ENCODE results near the gene KHDRBS2. TPM values are rescaled to one million over a fixed set of nuclear protein-coding genes. Genes with fewer than 3 reads are reported as not detected.

Gene KHDRBS2
- total RNA-seq, 1 experiment from 2014 or later = 2.7 TPM

DNA sequence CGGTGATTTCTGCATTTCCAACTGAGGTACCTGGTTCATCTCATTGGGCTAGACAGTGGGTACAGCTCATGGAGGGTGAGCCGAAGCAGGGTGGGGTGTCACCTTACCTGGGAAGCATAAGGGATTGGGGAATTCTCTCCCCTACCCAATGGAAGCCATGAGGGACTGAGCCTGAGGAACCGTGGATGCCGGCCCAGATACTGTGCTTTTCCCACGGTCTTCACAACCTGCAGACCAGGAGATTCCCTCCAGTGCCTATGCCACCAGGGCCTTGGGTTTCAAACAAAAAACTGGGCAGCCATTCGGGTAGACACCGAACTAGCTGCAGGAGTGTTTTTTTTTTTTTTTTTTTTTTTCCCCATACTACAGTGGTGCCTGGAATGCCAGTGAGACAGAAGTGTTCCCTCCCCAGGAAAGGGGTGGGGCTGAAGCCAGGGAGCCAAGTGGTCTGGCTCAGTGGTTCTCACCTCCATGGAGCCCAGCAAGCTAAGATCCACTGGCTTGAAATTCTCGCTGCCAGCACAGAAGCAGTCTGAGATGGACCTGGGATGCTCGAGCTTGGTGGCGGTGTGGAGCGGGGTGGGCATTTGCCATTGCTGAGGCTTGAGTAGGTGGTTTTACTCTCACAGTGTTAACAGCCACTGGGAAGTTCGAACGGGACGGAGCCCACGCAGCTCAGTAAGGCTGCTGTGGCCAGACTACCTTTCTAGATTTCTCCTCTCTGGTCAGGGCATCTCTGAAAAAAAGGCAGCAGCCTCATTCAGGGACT lies 416.2 kb downstream of the KHDRBS2 start:
- Histone ChIP-seq H2BK120ac (ENCODE audit: low read depth, low read length, poor library complexity, severe bottlenecking) (no peak overlapping the region), H3K27ac (ENCODE audit: insufficient read length, low read depth, low read length) (no peak overlapping the region), H3K27me3 (ENCODE audit: insufficient read depth, low read length) (no peaks in the 10 kb centered on the region), H2BK12ac (ENCODE audit: insufficient read length, low read depth, low read length) (no peak overlapping the region), H4K20me1 (ENCODE audit: control insufficient read depth, insufficient read depth, insufficient read length) (no peaks in the 10 kb centered on the region), H3K9me3 (ENCODE audit: control insufficient read depth, low read depth, low read length) (no peaks in the 10 kb centered on the region), H3K56ac (ENCODE audit: insufficient read length, low read depth, low read length) (no peak overlapping the region), H3K79me1 (ENCODE audit: insufficient read depth, low read depth, low read length, poor library complexity, severe bottlenecking) (no peaks in the 10 kb centered on the region), H4K91ac (ENCODE audit: insufficient read length, low read depth, low read length) (no peak overlapping the region), H3K4me2 (ENCODE audit: insufficient read depth, insufficient read length, low read length) (no peak overlapping the region), H3T11ph (ENCODE audit: low read length) (no peak overlapping the region), H2AFZ (ENCODE audit: low read length) (no peak overlapping the region), H3K18ac (ENCODE audit: insufficient read length, low read depth, low read length) (no peak overlapping the region), H2BK15ac (ENCODE audit: low read depth, low read length) (no peak overlapping the region), H3K4me1 (ENCODE audit: insufficient read depth, low read length) (no peaks in the 10 kb centered on the region), H3K4ac (ENCODE audit: low read depth, low read length) (no peak overlapping the region), H4K5ac (ENCODE audit: insufficient read length, low read depth, low read length) (no peak overlapping the region), H2BK20ac (ENCODE audit: low read depth, low read length, poor library complexity, severe bottlenecking) (no peak overlapping the region), H2AK5ac (ENCODE audit: insufficient read length, low read length) (no peak overlapping the region), H3K14ac (ENCODE audit: insufficient read depth, low read length) (no peak overlapping the region), H3K9ac (ENCODE audit: extremely low read depth, insufficient read length, low read length) (no peak overlapping the region), H3K23ac (ENCODE audit: insufficient read length, low read depth, low read length) (no peak overlapping the region), H3K79me2 (ENCODE audit: insufficient read depth, low read length) (no peaks in the 10 kb centered on the region), H3K23me2 (ENCODE audit: insufficient read length, low read depth, low read length, poor library complexity, severe bottlenecking) (no peaks in the 10 kb centered on the region), H2BK5ac (ENCODE audit: insufficient read length, low read length) (no peak overlapping the region), H4K8ac (replicated peaks; ENCODE audit: insufficient read length, low read depth, low read length) (no peak overlapping the region)
- TF ChIP-seq, protein P1, sequence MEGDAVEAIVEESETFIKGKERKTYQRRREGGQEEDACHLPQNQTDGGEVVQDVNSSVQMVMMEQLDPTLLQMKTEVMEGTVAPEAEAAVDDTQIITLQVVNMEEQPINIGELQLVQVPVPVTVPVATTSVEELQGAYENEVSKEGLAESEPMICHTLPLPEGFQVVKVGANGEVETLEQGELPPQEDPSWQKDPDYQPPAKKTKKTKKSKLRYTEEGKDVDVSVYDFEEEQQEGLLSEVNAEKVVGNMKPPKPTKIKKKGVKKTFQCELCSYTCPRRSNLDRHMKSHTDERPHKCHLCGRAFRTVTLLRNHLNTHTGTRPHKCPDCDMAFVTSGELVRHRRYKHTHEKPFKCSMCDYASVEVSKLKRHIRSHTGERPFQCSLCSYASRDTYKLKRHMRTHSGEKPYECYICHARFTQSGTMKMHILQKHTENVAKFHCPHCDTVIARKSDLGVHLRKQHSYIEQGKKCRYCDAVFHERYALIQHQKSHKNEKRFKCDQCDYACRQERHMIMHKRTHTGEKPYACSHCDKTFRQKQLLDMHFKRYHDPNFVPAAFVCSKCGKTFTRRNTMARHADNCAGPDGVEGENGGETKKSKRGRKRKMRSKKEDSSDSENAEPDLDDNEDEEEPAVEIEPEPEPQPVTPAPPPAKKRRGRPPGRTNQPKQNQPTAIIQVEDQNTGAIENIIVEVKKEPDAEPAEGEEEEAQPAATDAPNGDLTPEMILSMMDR (conservative IDR thresholded peaks at IDR 0.05) = no peak
- H3K4me3 Mint-ChIP-seq = no peak overlapping the region
- peaks cover 15 to 26% (median 20%) of the 10 kb centered on the region in 3 experiments for H3K36me3 Mint-ChIP-seq (ENCODE audit: insufficient read depth in 1 of 3, low read depth in 3 of 3)
- peaks cover 3 to 11% of the 10 kb centered on the region in 2 experiments; a peak in 4 of 5 replicates for H3K9me3 Mint-ChIP-seq
- WGBS (ENCODE audit: extremely low coverage, insufficient read length, low lambda C conversion rate) = no CpG with 5 or more reads among the region's 15 CpGs
- H3K4me1 Mint-ChIP-seq = peaks cover under 1% of the 10 kb centered on the region in 2 experiments; a peak in 1 of 4 replicates
- H3K27me3 Mint-ChIP-seq (ENCODE audit: low read depth) = no peaks in the 10 kb centered on the region; the same call in 1 of the 2 replicates
- no peak for DNase-seq
- H3K27ac Mint-ChIP-seq = no peak overlapping the region

All from H9 (cell line).